Measurements from ENCODE around the gene DNM1.

DNM1 gene

GRCh38 chr9:128161215-128161902 is 41.8 kb upstream of the DNM1 start:
- no peak overlapping the region; the same call in 1 of the 2 replicates for H3K4me3 ChIP-seq (ENCODE audit: low read length)
- DNase-seq (ENCODE audit: low read depth) = no peak
- TF ChIP-seq, protein P1, sequence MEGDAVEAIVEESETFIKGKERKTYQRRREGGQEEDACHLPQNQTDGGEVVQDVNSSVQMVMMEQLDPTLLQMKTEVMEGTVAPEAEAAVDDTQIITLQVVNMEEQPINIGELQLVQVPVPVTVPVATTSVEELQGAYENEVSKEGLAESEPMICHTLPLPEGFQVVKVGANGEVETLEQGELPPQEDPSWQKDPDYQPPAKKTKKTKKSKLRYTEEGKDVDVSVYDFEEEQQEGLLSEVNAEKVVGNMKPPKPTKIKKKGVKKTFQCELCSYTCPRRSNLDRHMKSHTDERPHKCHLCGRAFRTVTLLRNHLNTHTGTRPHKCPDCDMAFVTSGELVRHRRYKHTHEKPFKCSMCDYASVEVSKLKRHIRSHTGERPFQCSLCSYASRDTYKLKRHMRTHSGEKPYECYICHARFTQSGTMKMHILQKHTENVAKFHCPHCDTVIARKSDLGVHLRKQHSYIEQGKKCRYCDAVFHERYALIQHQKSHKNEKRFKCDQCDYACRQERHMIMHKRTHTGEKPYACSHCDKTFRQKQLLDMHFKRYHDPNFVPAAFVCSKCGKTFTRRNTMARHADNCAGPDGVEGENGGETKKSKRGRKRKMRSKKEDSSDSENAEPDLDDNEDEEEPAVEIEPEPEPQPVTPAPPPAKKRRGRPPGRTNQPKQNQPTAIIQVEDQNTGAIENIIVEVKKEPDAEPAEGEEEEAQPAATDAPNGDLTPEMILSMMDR (conservative IDR thresholded peaks at IDR 0.05; ENCODE audit: low read length) = no peak

DNA sequence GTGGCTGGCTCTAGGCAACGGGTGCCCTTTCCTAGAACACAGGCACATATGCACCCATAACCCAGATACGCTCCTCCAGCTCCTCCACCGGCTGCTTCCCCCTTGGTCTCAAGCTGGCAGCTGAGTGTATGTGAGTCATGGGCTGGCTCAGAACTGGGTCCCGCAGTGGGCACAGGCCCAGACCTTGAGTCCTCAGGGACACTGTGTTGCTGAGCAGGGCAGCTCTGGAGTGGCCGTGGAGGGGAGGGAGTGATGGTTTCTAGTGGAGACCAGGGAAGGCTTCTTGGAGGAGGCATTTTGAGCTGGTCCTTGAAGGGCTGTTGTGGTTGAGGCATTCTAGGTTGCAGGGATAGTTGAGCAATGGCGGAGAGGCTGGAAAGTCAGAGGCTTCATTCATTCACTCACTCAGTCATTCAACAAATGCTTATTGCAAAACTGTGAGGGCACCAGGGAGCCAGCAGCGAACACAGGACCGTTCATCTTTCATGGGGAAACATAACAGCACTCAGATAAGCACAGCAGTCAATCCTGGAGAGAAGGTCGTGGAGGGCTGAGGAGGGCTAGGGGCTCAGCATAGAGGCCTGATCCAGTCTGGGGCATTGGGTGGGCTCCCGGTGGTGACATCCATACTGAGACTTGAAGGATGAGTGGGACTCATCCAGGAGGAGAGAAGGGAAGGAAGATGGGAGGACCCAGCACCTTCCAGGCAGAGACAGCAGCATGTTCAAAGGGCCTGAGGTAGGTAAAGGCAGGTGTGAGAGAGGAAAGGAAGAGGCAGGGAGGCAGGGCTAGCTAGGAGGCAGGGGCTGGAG is 40.8 kb upstream of the DNM1 start:
- TF ChIP-seq, protein P1 (conservative IDR thresholded peaks at IDR 0.05; ENCODE audit: low read length) = no peak
- DNase-seq (ENCODE audit: low read depth) = peak; percentile 54
- H3K4me3 ChIP-seq (ENCODE audit: low read length) = no peak overlapping the region

- DNase-seq (ENCODE audit: low read depth) = no peak
- TF ChIP-seq, protein P1 (conservative IDR thresholded peaks at IDR 0.05; ENCODE audit: low read length) = no peak
- no peak overlapping the region for H3K4me3 ChIP-seq (ENCODE audit: low read length)
These were observed 40.1 kb upstream of the DNM1 start for GRCh38 chr9:128163027-128163515.

DNA sequence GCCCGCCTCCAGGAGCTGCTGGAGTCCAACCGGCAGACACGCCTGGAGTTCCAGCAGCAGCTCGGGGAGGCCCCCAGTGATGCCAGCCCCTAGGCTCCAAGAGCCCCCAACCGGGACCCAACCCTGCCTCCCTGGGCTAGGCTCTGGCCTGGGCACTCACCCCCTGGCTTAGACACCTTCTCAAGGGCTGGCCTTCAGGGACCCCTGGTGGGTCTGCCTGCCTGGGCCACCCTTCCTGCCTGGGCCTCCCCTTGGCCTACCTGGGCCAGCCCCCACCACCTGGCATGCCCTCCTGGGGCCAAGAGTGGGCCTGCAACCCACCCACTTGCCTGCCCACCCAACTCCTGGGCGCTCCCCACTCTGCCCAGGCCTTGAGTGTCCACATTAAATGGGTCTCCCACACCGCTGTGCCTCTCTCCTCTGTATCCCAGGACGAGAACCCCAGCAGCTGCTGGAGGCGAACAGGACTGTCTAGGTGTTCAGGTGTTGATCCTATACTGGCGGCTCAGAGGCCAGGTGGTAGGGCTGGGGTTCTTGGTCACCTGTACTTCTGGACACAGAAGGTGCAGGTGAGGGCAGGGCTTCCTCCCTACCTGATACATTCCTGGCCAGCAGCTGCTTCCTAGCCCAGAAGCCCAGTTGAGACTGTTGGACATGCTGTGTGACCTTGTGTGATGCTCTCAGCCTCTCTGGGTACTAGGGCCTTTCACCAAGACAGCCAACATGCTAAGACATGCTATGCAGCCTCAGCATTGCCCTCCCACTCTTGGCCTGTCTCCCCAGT is 39.5 kb upstream of the DNM1 start:
- TF ChIP-seq, protein P1 (conservative IDR thresholded peaks at IDR 0.05; ENCODE audit: low read length) = no peak
- no peak overlapping the region for H3K4me3 ChIP-seq (ENCODE audit: low read length)
- DNase-seq (ENCODE audit: low read depth) = no peak

DNA sequence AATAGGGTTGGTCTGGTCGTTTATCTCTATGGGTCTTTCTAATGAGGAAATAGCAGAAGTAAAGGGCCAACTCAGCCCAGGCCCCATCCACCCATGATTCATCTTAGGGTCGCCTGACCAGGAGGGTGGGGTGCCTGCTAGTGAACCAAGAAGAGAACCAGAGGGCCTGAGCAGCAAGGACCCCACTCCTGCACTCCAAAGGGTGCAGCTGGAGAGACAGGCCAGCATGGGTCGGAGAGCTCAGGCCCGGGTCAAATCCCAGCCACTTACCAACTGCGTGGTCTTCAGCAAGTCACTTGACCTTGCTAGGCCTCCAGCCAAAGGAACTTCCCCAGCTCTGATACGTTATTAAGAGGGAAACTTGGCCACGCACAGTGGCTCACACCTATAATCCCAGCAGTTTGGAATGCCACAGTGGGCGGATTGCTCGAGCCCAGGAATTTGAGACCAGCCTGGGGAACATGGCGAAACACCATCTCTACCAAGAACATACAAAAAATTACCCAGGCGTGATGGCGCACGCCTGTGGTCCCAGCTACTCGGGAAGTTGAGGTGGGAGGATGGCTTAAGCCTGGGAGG is 38.8 kb upstream of the DNM1 start:
- no peak overlapping the region for H3K4me3 ChIP-seq (ENCODE audit: low read length)

GRCh38 chr9:128166169-128166568 is 37.0 kb upstream of the DNM1 start:
- TF ChIP-seq, protein P1 (conservative IDR thresholded peaks at IDR 0.05; ENCODE audit: low read length) = no peak
- no peak overlapping the region for H3K4me3 ChIP-seq (ENCODE audit: low read length)
- no peak for DNase-seq (ENCODE audit: low read depth)

More for the DNA sequence above, 38.8 kb upstream of the DNM1 start:
- peak; percentile 11 for DNase-seq (ENCODE audit: low read depth)
- TF ChIP-seq, protein P1 (conservative IDR thresholded peaks at IDR 0.05; ENCODE audit: low read length) = no peak

All from AG10803 (cell line).